H9 (cell line): ENCODE measurements around the gene RUSC2. TPM values are rescaled to one million over a fixed set of nuclear protein-coding genes. Genes with fewer than 3 reads are reported as not detected.
A peak's percentile ranks its signal among the peaks of the same experiment; 100 is the strongest.
"Not testable (repeated sequence)": the region's sequence is repeated elsewhere in the genome, so short reads cannot be mapped to it uniquely, and the experiment has no call there.

ENCODE experiments used
- DNase-seq: peaks from one replicate; pipeline ENCODE4 v3.0.0-alpha.2; 2017
- H2AFZ ChIP-seq: one replicate; pipeline ENCODE4 v1.6.1; 2013; ENCODE audit warnings: mild to moderate bottlenecking, low read length, control low read depth, moderate library complexity
- H2AK5ac ChIP-seq: 2 replicates; pipeline ENCODE4 v1.6.1; 2013; ENCODE audit warnings: low read length, control low read depth, mixed read lengths; ENCODE audit not compliant: insufficient read length
- H2BK120ac ChIP-seq: one replicate; pipeline ENCODE4 v1.6.1; 2013; ENCODE audit warnings: low read depth, mild to moderate bottlenecking, low read length, control low read depth, inconsistent platforms; ENCODE audit not compliant: poor library complexity, severe bottlenecking
- H2BK12ac ChIP-seq: 2 replicates; pipeline ENCODE4 v1.6.1; 2013; ENCODE audit warnings: low read length, control low read depth, mixed read lengths, low read depth; ENCODE audit not compliant: insufficient read length
- H2BK15ac ChIP-seq: 2 replicates; pipeline ENCODE4 v1.6.1; 2013; ENCODE audit warnings: low read depth, low read length, control low read depth
- H2BK20ac ChIP-seq: one replicate; pipeline ENCODE4 v1.6.1; 2013; ENCODE audit warnings: low read depth, mild to moderate bottlenecking, low read length, control low read depth, inconsistent platforms; ENCODE audit not compliant: poor library complexity, severe bottlenecking
- H2BK5ac ChIP-seq: 2 replicates; pipeline ENCODE4 v1.6.1; 2013; ENCODE audit warnings: low read length, control low read depth, mixed read lengths; ENCODE audit not compliant: insufficient read length
- H3K14ac ChIP-seq: 2 replicates; pipeline ENCODE4 v1.6.1; 2013; ENCODE audit warnings: low read length, control low read depth; ENCODE audit not compliant: insufficient read depth
- H3K18ac ChIP-seq: 2 replicates; pipeline ENCODE4 v1.6.1; 2013; ENCODE audit warnings: low read depth, mild to moderate bottlenecking, mixed read lengths, low read length, control low read depth; ENCODE audit not compliant: insufficient read length
- H3K23ac ChIP-seq: 2 replicates; pipeline ENCODE4 v1.6.1; 2013; ENCODE audit warnings: low read length, control low read depth, mixed read lengths, low read depth; ENCODE audit not compliant: insufficient read length
- H3K23me2 ChIP-seq: 2 replicates; pipeline ENCODE4 v1.6.1; 2013; ENCODE audit warnings: low read depth, mild to moderate bottlenecking, mixed read lengths, low read length, control low read depth; ENCODE audit not compliant: insufficient read length, poor library complexity, severe bottlenecking
- H3K27ac ChIP-seq: 2 replicates; pipeline ENCODE4 v1.5.1; 2013; ENCODE audit warnings: low read length, control low read depth, mixed read lengths, low read depth; ENCODE audit not compliant: insufficient read length
- H3K27me3 ChIP-seq: 2 replicates; pipeline ENCODE4 v1.6.1; 2013; ENCODE audit warnings: low read length, control low read depth, inconsistent platforms; ENCODE audit not compliant: insufficient read depth
- H3K4ac ChIP-seq: 2 replicates; pipeline ENCODE4 v1.6.1; 2013; ENCODE audit warnings: low read depth, mild to moderate bottlenecking, control low read depth, inconsistent platforms, low read length, moderate library complexity
- H3K4me1 ChIP-seq: 2 replicates; pipeline ENCODE4 v1.6.1; 2013; ENCODE audit warnings: low read length, control low read depth, inconsistent platforms; ENCODE audit not compliant: insufficient read depth
- H3K4me2 ChIP-seq: 2 replicates; pipeline ENCODE4 v1.6.1; 2013; ENCODE audit warnings: low read length, control low read depth, mixed read lengths; ENCODE audit not compliant: insufficient read length, insufficient read depth
- H3K56ac ChIP-seq: 2 replicates; pipeline ENCODE4 v1.6.1; 2013; ENCODE audit warnings: low read depth, mild to moderate bottlenecking, mixed read lengths, low read length, control low read depth; ENCODE audit not compliant: insufficient read length
- H3K79me1 ChIP-seq: 2 replicates; pipeline ENCODE4 v1.6.1; 2013; ENCODE audit warnings: low read depth, mild to moderate bottlenecking, moderate library complexity, low read length, control low read depth, inconsistent platforms; ENCODE audit not compliant: insufficient read depth, poor library complexity, severe bottlenecking
- H3K79me2 ChIP-seq: 2 replicates; pipeline ENCODE4 v1.6.1; 2013; ENCODE audit warnings: low read length, control low read depth, inconsistent platforms; ENCODE audit not compliant: insufficient read depth
- H3K9ac ChIP-seq: 2 replicates; pipeline ENCODE4 v1.6.1; 2013; ENCODE audit warnings: low read length, control low read depth, mixed read lengths; ENCODE audit not compliant: insufficient read length; ENCODE audit errors: extremely low read depth
- H3K9me3 ChIP-seq: one replicate; pipeline ENCODE4 v1.6.1; 2013; ENCODE audit warnings: low read depth, low read length, inconsistent platforms; ENCODE audit not compliant: control insufficient read depth
- H3T11ph ChIP-seq: one replicate; pipeline ENCODE4 v1.6.1; 2013; ENCODE audit warnings: mild to moderate bottlenecking, low read length, control low read depth, inconsistent platforms
- H4K20me1 ChIP-seq: one replicate; pipeline ENCODE4 v1.6.1; 2013; ENCODE audit not compliant: control insufficient read depth, insufficient read length, insufficient read depth
- H4K5ac ChIP-seq: 2 replicates; pipeline ENCODE4 v1.6.1; 2013; ENCODE audit warnings: low read depth, mild to moderate bottlenecking, mixed read lengths, low read length, control low read depth; ENCODE audit not compliant: insufficient read length
- H4K8ac ChIP-seq: replicated peaks from 2 replicates; pipeline ENCODE4 v1.6.1; 2013; ENCODE audit warnings: low read length, control low read depth, mixed read lengths, low read depth; ENCODE audit not compliant: insufficient read length
- H4K91ac ChIP-seq: 2 replicates; pipeline ENCODE4 v1.6.1; 2013; ENCODE audit warnings: low read depth, mild to moderate bottlenecking, moderate library complexity, mixed read lengths, low read length, control low read depth; ENCODE audit not compliant: insufficient read length
- H3K27ac Mint-ChIP-seq, 3 experiments: 2 replicates in 2 of 3; 3 replicates in 1 of 3; pipeline ENCODE4 v1.8.0; 2020 to 2021; ENCODE audit warnings: mixed read lengths in 3 of 3, mild to moderate bottlenecking in 1 of 3, moderate library complexity in 1 of 3
- H3K27me3 Mint-ChIP-seq: 2 replicates; pipeline ENCODE4 v1.8.0; 2021; ENCODE audit warnings: low read depth, mild to moderate bottlenecking, moderate library complexity, mixed read lengths
- H3K36me3 Mint-ChIP-seq, 3 experiments: 2 replicates in 2 of 3; 3 replicates in 1 of 3; pipeline ENCODE4 v1.8.0; 2020 to 2021; ENCODE audit warnings: low read depth in 3 of 3, mixed read lengths in 3 of 3; ENCODE audit not compliant: insufficient read depth in 1 of 3
- H3K4me1 Mint-ChIP-seq, 2 experiments: 2 replicates each; pipeline ENCODE4 v1.8.0; 2020; ENCODE audit warnings: mixed read lengths in 2 of 2
- H3K4me3 Mint-ChIP-seq, 2 experiments: 2 replicates in 1 of 2; 3 replicates in 1 of 2; pipeline ENCODE4 v1.8.0; 2020 to 2021; ENCODE audit warnings: mild to moderate bottlenecking in 2 of 2, mixed read lengths in 2 of 2, moderate library complexity in 1 of 2
- H3K9me3 Mint-ChIP-seq, 2 experiments: 2 replicates in 1 of 2; 3 replicates in 1 of 2; pipeline ENCODE4 v1.8.0; 2020; ENCODE audit warnings: mild to moderate bottlenecking in 2 of 2, mixed read lengths in 2 of 2, moderate library complexity in 1 of 2
- WGBS: extraction: QIAGEN DNeasy Blood & Tissue Kit; methylation state at CpG from one replicate; pipeline ENCODE4 v1.1.7; 2013; ENCODE audit warnings: missing lambda C conversion rate, low lambda C conversion rate, mixed read lengths; ENCODE audit not compliant: insufficient read length; ENCODE audit errors: extremely low coverage; 5-methylcytosine and 5-hydroxymethylcytosine counted together
- total RNA-seq: library from RNA; stranded (reverse); gene quantifications from 2 replicates; pipeline ENCODE4 v1.2.1, GENCODE V29; 2021
- TF ChIP-seq, protein P1 (sequence below): fragments of 200-600 bp; sonication (generic); conservative IDR thresholded peaks from 3 replicates; pipeline ENCODE4 v1.8.0; 2021; ENCODE audit warnings: antibody characterized with exemption, mild to moderate bottlenecking

The RUSC2 gene
- total RNA-seq, 1 experiment from 2014 or later, result 6.3 TPM

DNA sequence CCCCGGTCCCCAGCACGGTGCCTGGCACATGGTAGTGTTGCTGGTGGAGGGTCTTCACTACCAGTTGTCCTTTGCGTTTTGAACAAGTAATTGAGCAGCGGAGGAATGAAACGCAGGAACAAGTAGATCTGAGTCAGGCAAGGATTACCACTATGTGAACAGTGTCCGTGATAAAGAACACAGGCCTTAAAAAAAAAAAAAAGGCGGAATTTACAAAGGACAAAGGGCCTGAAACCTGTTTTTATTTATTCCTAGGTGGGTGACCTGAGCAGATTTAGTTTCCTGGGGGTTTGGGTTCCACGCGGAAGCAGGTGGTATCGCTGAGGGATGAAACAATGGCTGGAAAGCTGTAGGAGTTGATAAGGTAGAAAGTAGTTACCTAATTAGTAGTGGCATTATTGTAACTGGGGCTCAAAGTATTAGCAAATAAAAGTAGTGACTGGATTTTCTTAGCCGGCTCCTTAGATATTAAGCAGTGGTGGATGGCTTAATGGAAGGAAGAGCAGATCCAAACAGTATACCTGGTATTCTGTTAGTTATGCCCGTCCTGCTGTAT is 1.1 kb downstream of the RUSC2 start:
- Histone ChIP-seq H3K4ac (no peak overlapping the region), H3K79me2 (no peaks in the 10 kb centered on the region)
- no CpG with 5 or more reads among the region's 12 CpGs for WGBS

DNA sequence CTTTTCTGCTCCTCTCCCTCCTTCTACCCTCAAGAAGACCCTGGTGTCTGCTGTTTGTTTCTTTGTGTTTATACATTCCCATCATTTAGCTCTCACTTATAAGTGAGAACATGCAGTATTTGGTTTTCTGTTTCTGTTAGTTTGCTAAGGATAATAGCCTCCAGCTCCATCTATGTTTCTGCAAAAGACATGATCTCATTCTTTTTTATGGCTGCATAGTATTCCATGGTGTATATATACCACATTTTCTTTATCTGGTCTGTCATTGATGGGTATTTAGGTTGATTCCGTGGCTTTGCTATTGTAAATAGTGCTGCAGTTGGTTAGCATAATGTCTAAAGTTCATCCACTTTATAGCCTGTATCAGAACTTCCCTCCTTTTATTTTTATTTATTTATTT is 3.2 kb downstream of the RUSC2 start:
- H3K14ac ChIP-seq, H3K36me3 Mint-ChIP-seq, H3K79me1 ChIP-seq, H3K4ac ChIP-seq, H3K4me1 ChIP-seq, H3K27me3 ChIP-seq, H3K79me2 ChIP-seq, H4K8ac ChIP-seq, H3K23ac ChIP-seq, H3K4me2 ChIP-seq, H3K27ac ChIP-seq, H3K9me3 Mint-ChIP-seq, H2BK20ac ChIP-seq, H2BK120ac ChIP-seq, H2AFZ ChIP-seq, H4K91ac ChIP-seq, H4K5ac ChIP-seq, H3K4me3 Mint-ChIP-seq, DNase-seq, H4K20me1 ChIP-seq, H2BK15ac ChIP-seq, H2BK12ac ChIP-seq, H3K27me3 Mint-ChIP-seq, H2BK5ac ChIP-seq, H3T11ph ChIP-seq, H3K9ac ChIP-seq, H3K56ac ChIP-seq, H3K18ac ChIP-seq, H2AK5ac ChIP-seq, H3K9me3 ChIP-seq, H3K27ac Mint-ChIP-seq: not testable (repeated sequence)
- no CpG with 5 or more reads among the region's 1 CpG for WGBS
- H3K4me1 Mint-ChIP-seq, result peaks cover 18 to 27% of the 10 kb centered on the region in 2 experiments
- peaks cover 13% of the 10 kb centered on the region for H3K23me2 ChIP-seq

More for the DNA sequence above, 1.1 kb downstream of the RUSC2 start:
- no peak overlapping the region for H3K18ac ChIP-seq
- no peak overlapping the region for H2BK5ac ChIP-seq
- H3K4me3 Mint-ChIP-seq, result peak overlapping the region; percentile 90 to 94
- H4K20me1 ChIP-seq, result no peaks in the 10 kb centered on the region
- no peak overlapping the region for H2BK120ac ChIP-seq
- no peak overlapping the region for H3K23ac ChIP-seq
- peaks cover 20 to 32% of the 10 kb centered on the region in 2 experiments for H3K4me1 Mint-ChIP-seq
- no peak overlapping the region for H4K5ac ChIP-seq
- H3K27me3 ChIP-seq, result no peaks in the 10 kb centered on the region
- no peak overlapping the region for H3K27ac ChIP-seq
- H3K36me3 Mint-ChIP-seq, result peaks cover 0 to 2% (median 2%) of the 10 kb centered on the region in 3 experiments; a peak in 2 of 7 replicates
- no peak overlapping the region for H2AFZ ChIP-seq
- no peak overlapping the region for H3T11ph ChIP-seq
- no peak overlapping the region for H3K14ac ChIP-seq
- TF ChIP-seq, protein P1, sequence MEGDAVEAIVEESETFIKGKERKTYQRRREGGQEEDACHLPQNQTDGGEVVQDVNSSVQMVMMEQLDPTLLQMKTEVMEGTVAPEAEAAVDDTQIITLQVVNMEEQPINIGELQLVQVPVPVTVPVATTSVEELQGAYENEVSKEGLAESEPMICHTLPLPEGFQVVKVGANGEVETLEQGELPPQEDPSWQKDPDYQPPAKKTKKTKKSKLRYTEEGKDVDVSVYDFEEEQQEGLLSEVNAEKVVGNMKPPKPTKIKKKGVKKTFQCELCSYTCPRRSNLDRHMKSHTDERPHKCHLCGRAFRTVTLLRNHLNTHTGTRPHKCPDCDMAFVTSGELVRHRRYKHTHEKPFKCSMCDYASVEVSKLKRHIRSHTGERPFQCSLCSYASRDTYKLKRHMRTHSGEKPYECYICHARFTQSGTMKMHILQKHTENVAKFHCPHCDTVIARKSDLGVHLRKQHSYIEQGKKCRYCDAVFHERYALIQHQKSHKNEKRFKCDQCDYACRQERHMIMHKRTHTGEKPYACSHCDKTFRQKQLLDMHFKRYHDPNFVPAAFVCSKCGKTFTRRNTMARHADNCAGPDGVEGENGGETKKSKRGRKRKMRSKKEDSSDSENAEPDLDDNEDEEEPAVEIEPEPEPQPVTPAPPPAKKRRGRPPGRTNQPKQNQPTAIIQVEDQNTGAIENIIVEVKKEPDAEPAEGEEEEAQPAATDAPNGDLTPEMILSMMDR, result no peak
- H3K56ac ChIP-seq, result no peak overlapping the region
- H4K91ac ChIP-seq, result no peak overlapping the region
- peaks cover 3% of the 10 kb centered on the region; the same call in 1 of the 2 replicates for H3K27me3 Mint-ChIP-seq
- no peaks in the 10 kb centered on the region for H3K9me3 ChIP-seq
- no peaks in the 10 kb centered on the region; a peak in 1 of 5 replicates for H3K9me3 Mint-ChIP-seq
- DNase-seq, result no peak
- H2BK20ac ChIP-seq, result no peak overlapping the region
- H3K27ac Mint-ChIP-seq, result peak overlapping the region in 1 of 3 experiments; percentile 25; a peak in 1 of 7 replicates
- H2AK5ac ChIP-seq, result no peak overlapping the region
- peak overlapping the region; percentile 80 for H3K4me2 ChIP-seq
- H3K9ac ChIP-seq, result peak overlapping the region; percentile 26
- no peak overlapping the region for H2BK15ac ChIP-seq
- no peaks in the 10 kb centered on the region for H3K79me1 ChIP-seq
- peaks cover 4% of the 10 kb centered on the region; the same call in 1 of the 2 replicates for H3K4me1 ChIP-seq
- no peak overlapping the region for H2BK12ac ChIP-seq
- peaks cover 13% of the 10 kb centered on the region for H3K23me2 ChIP-seq
- no peak overlapping the region for H4K8ac ChIP-seq
